NCI-H1694 (cell line): Measurements from ENCODE around the gene PDK1.

ENCODE experiments used
- DNase-seq: peaks from one replicate; lab custom pipeline; 2025; lab: John Stamatoyannopoulos, UW

The PDK1 gene

DNA sequence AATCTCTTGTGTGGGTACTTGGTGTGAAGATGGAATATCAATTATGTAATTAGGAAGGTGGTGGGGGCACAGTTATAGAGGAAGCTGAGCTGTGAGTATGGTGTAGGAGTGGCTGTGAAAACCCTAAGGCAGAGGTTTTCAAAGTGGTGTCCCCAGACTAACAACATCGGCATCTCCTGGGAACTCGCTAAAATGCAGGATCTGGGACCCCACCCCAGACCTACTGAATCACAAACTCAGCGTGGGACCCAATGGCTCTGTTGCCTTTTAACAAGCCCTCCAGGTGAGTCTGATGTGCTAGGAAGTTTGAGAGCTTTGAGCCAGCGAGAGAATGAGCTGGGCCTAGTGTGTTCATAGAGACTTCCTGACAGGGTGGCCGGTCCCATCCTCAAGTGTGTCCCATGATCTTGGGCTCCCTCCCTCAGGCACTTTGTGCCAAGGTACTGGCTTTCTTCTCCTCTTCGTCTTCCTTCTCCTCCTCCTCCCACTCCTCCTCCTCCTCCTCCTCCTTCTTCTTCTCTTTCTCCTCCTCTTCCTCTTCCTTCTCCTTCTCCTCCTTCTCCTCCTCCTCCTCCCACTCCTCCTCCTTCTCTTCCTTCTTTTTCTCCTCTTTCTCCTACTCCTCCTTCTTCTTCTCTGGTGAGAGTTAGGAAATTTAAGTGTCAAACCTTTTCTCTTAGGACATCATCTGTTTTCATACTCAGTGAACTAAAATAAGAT, 86.6 kb downstream of the PDK1 start:
- no peak for DNase-seq

DNA sequence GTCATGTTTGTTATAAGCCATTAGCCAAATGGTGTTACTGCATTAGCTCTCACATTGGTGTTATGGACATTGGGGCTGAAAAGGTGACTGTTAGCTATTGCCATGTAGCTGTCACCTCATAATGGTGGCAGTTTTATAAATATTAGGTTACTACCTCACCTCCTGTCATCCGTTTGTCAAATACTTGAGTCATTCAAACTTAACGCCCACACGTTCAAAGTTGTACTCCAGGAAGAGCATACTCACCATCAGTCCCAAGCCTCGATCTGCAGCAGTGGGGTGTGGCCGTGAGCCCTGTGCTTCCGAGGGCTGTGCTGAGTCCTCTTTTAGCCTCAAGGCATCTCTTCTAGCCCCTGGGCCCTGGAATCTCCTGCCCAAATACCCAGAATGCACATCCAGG, 87.3 kb downstream of the PDK1 start:
- no peak for DNase-seq

DNA sequence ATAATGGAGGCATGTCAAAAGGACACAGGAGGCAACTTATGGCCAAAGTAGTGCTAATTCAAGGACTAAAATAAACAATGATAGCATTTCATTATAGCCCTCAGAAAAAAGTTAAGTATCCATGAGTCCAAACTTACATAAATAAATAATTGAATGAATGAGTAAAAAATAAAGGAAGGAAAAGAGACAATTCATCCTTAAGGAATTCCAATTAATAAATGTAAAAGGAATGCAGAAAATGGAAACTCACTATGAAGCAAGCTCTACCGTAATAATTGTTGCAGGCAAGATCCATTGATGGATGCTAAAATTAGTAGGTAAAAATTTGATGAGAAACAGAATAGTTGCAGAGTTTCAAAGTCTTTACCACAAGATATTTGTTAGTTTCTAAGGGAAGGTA, 91.5 kb downstream of the PDK1 start:
- no peak for DNase-seq

DNA sequence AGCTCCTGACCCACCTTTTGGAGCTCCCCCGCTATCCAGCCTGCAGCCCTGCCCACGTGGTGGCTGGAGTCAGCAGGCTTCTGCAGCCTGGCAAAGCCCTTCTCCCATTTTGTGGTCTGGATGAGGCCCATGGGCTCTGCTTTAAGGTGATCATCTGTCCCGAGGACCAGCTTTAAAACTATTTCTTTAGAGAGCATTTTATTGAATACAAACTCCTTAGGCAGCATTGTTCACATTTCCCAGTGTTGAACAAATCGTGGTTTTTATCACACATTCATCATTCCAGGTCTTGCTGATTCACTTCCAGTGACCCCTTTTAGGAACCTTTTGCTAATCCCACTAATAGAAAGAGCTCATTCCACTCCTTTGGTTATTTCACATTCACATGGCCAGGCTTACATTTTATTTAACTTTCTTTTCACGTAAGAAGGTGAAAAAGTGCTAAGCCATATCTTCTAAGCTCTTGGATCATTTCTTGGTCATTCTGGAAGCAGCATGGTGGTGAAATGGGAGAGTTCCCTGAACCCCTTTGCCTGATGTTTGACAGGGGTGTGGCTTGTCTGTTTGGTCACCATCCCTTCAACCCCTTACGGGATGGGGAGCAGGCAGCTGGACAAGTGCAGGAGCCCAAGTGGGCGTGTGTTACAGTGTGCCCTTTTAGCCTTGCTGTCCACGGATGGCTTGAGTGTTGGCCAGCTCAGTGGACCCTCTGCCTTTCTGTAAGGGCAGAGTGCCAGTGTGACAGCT, 99.4 kb downstream of the PDK1 start:
- DNase-seq: no peak

DNA sequence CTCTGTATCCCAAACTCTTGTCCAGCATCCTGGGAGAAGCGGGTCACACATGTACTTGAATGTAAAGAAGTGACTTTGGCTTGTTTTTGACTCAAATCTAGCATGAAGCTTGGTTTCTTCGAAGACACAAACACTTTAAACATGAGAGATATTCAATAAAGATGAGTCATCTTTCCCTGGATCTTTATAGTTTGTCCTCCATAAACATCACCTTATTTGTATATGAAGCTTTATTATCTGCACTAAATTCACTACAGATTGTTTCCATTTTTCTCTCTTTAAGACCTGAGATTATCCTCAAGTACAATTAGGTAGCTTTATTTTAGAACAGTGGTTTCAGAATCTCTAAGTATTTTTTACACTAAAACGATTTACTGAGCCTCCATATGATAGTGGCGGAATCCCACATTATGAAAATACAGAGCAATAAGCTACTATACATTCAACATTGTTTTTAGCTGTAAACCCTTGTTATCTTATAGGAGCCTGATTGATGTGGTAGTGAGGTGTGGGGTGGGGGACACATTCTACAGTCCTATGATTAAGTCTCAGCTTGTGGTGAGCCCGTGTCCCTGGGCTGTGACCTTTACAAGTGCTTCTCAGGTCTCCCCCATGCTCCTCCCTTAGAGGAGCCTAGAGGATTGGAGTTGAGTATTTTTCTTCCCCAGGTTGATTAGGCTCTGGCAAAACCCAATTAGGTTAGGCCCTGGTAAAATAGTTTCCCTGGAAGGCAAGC, 100.1 kb downstream of the PDK1 start:
- no peak for DNase-seq
